HepG2 (cell line): ENCODE data around the gene SLC2A4. TPM values are rescaled to one million over a fixed set of nuclear protein-coding genes. Genes with fewer than 3 reads are reported as not detected.

Experiments used
- AFF4 ChIP-seq: sonication (generic); formaldehyde crosslinking; IDR thresholded peaks from 2 replicates; pipeline ENCODE4 v1.4.0; 2020; ENCODE audit warnings: missing genetic modification reagents
- CBX5 ChIP-seq: sonication (generic); formaldehyde crosslinking; IDR thresholded peaks from 2 replicates; pipeline ENCODE4 v1.4.0; 2020; ENCODE audit warnings: missing genetic modification reagents, borderline replicate concordance
- CENPX ChIP-seq: sonication (generic); formaldehyde crosslinking; IDR thresholded peaks from 2 replicates; pipeline ENCODE4 v1.9.0; 2021; ENCODE audit warnings: mild to moderate bottlenecking, missing genetic modification reagents, moderate library complexity
- DNMT1 ChIP-seq: sonication (generic); formaldehyde crosslinking; IDR thresholded peaks from 2 replicates; pipeline ENCODE4 v1.5.1; 2020; ENCODE audit warnings: mild to moderate bottlenecking, missing genetic modification reagents
- GABPA ChIP-seq, 2 experiments: IDR thresholded peaks; 2 replicates each; pipeline ENCODE4 v1.6.1; 2011 to 2016; ENCODE audit warnings: low read depth in 2 of 2, low read length in 1 of 2, missing biosample characterization in 1 of 2, missing genetic modification characterization in 1 of 2
- HDAC2 ChIP-seq: sonication (generic); formaldehyde crosslinking; IDR thresholded peaks from 2 replicates; pipeline ENCODE4 v1.4.0; 2020; ENCODE audit warnings: missing genetic modification reagents
- HOXA3 ChIP-seq: sonication (generic); formaldehyde crosslinking; IDR thresholded peaks from 2 replicates; pipeline ENCODE4 v1.5.0; 2020; ENCODE audit warnings: missing genetic modification reagents
- JDP2 ChIP-seq: sonication (generic); formaldehyde crosslinking; IDR thresholded peaks from 2 replicates; pipeline ENCODE4 v1.8.1; 2022; ENCODE audit warnings: missing genetic modification reagents, borderline replicate concordance
- MED13 ChIP-seq: sonication (generic); formaldehyde crosslinking; IDR thresholded peaks from 2 replicates; pipeline ENCODE4 v1.5.0; 2020; ENCODE audit warnings: missing genetic modification reagents
- NR3C1 ChIP-seq: sonication (generic); formaldehyde crosslinking; IDR thresholded peaks from 2 replicates; pipeline ENCODE4 v1.4.0; 2020; ENCODE audit warnings: missing genetic modification reagents
- POLR2AphosphoS2 ChIP-seq: IDR thresholded peaks from 2 replicates; pipeline ENCODE4 v1.6.1; 2011; ENCODE audit warnings: low read depth, low read length, improper control_type of control experiment
- SAFB2 ChIP-seq: sonication (generic); formaldehyde crosslinking; IDR thresholded peaks from 2 replicates; pipeline ENCODE4 v1.5.1; 2020; ENCODE audit warnings: missing genetic modification reagents, low read depth, mild to moderate bottlenecking, borderline replicate concordance
- SALL1 ChIP-seq: sonication (generic); formaldehyde crosslinking; IDR thresholded peaks from 2 replicates; pipeline ENCODE4 v1.8.0; 2022; ENCODE audit warnings: mild to moderate bottlenecking, missing genetic modification reagents
- ZFP62 ChIP-seq: sonication (generic); formaldehyde crosslinking; IDR thresholded peaks from 2 replicates; pipeline ENCODE4 v1.4.0; 2020; ENCODE audit warnings: missing genetic modification reagents
- ZFX ChIP-seq: sonication (generic); formaldehyde crosslinking; IDR thresholded peaks from 2 replicates; pipeline ENCODE4 v1.4.0; 2020; ENCODE audit warnings: mild to moderate bottlenecking, low read depth, missing genetic modification reagents, moderate library complexity
- ZNF3 ChIP-seq: IDR thresholded peaks from 2 replicates; pipeline ENCODE4 v1.7.0; 2017; ENCODE audit warnings: inconsistent platforms
- ZNF317 ChIP-seq: sonication (generic); formaldehyde crosslinking; IDR thresholded peaks from 2 replicates; pipeline ENCODE4 v1.5.0; 2020; ENCODE audit warnings: mild to moderate bottlenecking, missing genetic modification reagents
- ZNF530 ChIP-seq: sonication (generic); formaldehyde crosslinking; IDR thresholded peaks from 2 replicates; pipeline ENCODE4 v1.5.0; 2020; ENCODE audit warnings: low read depth, mild to moderate bottlenecking, missing genetic modification reagents
- ZNF619 ChIP-seq: sonication (generic); formaldehyde crosslinking; IDR thresholded peaks from 2 replicates; pipeline ENCODE4 v1.4.0; 2020; ENCODE audit warnings: mild to moderate bottlenecking, missing genetic modification reagents
- ZNF772 ChIP-seq: sonication (generic); formaldehyde crosslinking; IDR thresholded peaks from 2 replicates; pipeline ENCODE4 v1.5.0; 2020; ENCODE audit warnings: mild to moderate bottlenecking, missing genetic modification reagents
- ZNF83 ChIP-seq: sonication (generic); formaldehyde crosslinking; IDR thresholded peaks from 2 replicates; pipeline ENCODE4 v1.4.0; 2020; ENCODE audit warnings: missing genetic modification reagents, mild to moderate bottlenecking, borderline replicate concordance
- ZSCAN31 ChIP-seq: sonication (generic); formaldehyde crosslinking; IDR thresholded peaks from 2 replicates; pipeline ENCODE4 v1.5.0; 2020; ENCODE audit warnings: low read depth, mild to moderate bottlenecking, missing genetic modification reagents
- polyA plus RNA-seq, 8 experiments: library from polyadenylated mRNA; depleted of rRNA in 3 of 8; stranded (reverse) in 7 of 8; unstranded in 1 of 8; fragments of >200 nt; fragmentation: Illumina TruSeq in 4 of 8; extraction: Trizol in 4 of 8; gene quantifications; 2 replicates each; pipeline versions ENCODE4 v1.2.1 to v1.2.3, GENCODE V29; 2011 to 2016; ENCODE audit warnings: low read depth in 4 of 8, missing spikeins in 1 of 8, mixed read lengths in 1 of 8; ENCODE audit not compliant: insufficient read depth in 1 of 8
- total RNA-seq, 5 experiments: library from RNA; depleted of rRNA; stranded (reverse); fragments of >200 nt; fragmentation: Illumina TruSeq; extraction: Trizol; gene quantifications; 2 replicates each; pipeline ENCODE4 v1.2.3, GENCODE V29; 2016; ENCODE audit warnings: low read depth in 1 of 5
- TF ChIP-seq, protein P1 (sequence below): sonication (generic); formaldehyde crosslinking; conservative IDR thresholded peaks from 2 replicates; pipeline ENCODE4 v1.8.1; 2023; ENCODE audit warnings: missing genetic modification reagents
- TF ChIP-seq, protein P2 (sequence below): sonication (generic); formaldehyde crosslinking; IDR thresholded peaks from 2 replicates; pipeline ENCODE4 v1.5.0; 2020; ENCODE audit warnings: missing genetic modification reagents

The SLC2A4 gene
- total and polyA plus RNA-seq, 2 of the 13 experiments (the other 11 are each of a cell fraction or from before 2014, with no cell fraction given): 4.9 to 5.8 TPM

DNA sequence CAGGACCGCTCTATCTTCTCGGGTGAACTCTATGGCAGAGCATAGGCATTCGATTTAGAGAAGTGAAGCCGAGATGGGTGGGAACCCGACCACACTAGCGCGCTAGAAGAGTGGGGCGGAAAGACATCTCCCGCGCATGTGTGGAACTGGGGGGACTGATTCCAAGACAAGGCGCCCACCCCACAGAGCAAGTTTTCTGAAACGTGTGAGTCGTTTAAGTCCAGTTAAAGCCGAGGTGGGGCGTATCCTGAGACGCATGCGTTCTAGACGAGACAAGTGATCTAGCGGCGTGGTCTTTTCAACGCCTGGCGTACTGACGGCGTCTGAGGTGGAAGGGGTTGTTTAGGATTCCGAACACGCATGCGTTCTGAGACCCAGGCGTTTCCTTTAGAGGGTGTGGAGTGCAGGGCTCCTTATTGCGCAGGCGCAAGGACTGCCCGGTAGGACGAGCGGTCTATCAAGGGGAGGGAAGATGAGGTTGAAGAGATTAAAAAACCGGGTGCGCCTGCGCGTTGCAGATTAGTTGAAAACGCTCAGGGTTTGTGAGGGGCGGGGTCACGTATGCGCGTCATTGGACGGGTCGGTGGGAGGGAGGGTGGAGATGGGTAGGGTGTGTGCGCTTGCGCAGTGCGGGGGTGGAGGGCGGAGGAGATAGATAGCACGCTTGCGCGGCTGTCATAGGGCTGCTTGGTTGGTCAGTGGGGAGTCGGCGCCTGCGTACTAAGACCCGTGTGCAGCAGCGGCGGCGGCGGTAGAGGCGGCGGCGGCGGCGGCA, 25.6 kb downstream of the SLC2A4 start, which contains the start of gene EIF5A (continued):
- TF ChIP-seq CENPX (CRISPR knock-in tag) (no peak), CBX5 (CRISPR knock-in tag) (no peak), ZNF530 (no peak), ZSCAN31 (0 out of 2 replicates have a peak, but pooled peaks have one; percentile 55), ZNF317 (CRISPR knock-in tag) (no peak), HDAC2 (CRISPR knock-in tag) (no peak), POLR2AphosphoS2 (no peak; the same call in 1 of the 2 replicates), ZNF619 (CRISPR knock-in tag) (no peak; the same call in 1 of the 2 replicates), SAFB2 (CRISPR knock-in tag) (no peak; the same call in 1 of the 2 replicates), JDP2 (CRISPR knock-in tag) (no peak), ZNF772 (CRISPR knock-in tag) (peak; percentile 61; the same call in 1 of the 2 replicates), ZNF3 (CRISPR knock-in tag) (no peak), GABPA (IDR thresholded peaks at IDR 0.05; ENCODE audit: low read depth, low read length) (no peak), GABPA (CRISPR knock-in tag; IDR thresholded peaks at IDR 0.05; ENCODE audit: low read depth) (peak; percentile 68; the same call in 1 of the 2 replicates), MED13 (CRISPR knock-in tag) (no peak), DNMT1 (CRISPR knock-in tag) (no peak), NR3C1 (CRISPR knock-in tag) (no peak), SALL1 (peak; percentile 49; the same call in 1 of the 2 replicates), ZFX (peak; percentile 10; the same call in 1 of the 2 replicates), AFF4 (CRISPR knock-in tag) (no peak), ZFP62 (CRISPR knock-in tag) (no peak), ZNF83 (no peak), HOXA3 (CRISPR knock-in tag) (peak; percentile 87; the same call in 1 of the 2 replicates)
- TF ChIP-seq, protein P1, sequence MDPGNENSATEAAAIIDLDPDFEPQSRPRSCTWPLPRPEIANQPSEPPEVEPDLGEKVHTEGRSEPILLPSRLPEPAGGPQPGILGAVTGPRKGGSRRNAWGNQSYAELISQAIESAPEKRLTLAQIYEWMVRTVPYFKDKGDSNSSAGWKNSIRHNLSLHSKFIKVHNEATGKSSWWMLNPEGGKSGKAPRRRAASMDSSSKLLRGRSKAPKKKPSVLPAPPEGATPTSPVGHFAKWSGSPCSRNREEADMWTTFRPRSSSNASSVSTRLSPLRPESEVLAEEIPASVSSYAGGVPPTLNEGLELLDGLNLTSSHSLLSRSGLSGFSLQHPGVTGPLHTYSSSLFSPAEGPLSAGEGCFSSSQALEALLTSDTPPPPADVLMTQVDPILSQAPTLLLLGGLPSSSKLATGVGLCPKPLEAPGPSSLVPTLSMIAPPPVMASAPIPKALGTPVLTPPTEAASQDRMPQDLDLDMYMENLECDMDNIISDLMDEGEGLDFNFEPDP (CRISPR knock-in tag): no peak
- TF ChIP-seq, protein P2, sequence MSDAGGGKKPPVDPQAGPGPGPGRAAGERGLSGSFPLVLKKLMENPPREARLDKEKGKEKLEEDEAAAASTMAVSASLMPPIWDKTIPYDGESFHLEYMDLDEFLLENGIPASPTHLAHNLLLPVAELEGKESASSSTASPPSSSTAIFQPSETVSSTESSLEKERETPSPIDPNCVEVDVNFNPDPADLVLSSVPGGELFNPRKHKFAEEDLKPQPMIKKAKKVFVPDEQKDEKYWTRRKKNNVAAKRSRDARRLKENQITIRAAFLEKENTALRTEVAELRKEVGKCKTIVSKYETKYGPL (CRISPR knock-in tag): no peak
